ENCODE data around the gene ABHD11. TPM values are rescaled to one million over a fixed set of nuclear protein-coding genes. Genes with fewer than 3 reads are reported as not detected.

Gene ABHD11
- total RNA-seq, 2 experiments from 2014 or later: 8.5 to 11.5 TPM

DNA sequence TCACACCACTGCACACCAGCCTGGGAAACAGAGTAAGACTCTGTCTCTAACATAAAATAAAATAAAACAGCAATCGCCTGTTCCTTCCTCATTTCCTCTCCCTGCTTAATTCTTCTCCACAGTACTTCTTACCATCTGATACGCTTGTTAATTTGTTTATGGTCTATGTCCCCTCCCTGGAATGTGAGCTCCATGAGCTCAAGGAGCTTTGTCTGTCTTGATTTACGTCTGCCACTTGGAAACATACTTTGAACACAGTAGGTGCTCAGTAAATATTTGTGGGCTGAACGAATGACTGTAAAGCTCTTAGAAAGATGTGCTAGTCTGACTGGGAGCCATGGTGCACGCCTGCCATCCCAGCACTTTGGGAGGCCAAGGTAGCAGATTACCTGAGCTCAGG, 10.1 kb downstream of the ABHD11 start:
- TF ChIP-seq, protein P1, sequence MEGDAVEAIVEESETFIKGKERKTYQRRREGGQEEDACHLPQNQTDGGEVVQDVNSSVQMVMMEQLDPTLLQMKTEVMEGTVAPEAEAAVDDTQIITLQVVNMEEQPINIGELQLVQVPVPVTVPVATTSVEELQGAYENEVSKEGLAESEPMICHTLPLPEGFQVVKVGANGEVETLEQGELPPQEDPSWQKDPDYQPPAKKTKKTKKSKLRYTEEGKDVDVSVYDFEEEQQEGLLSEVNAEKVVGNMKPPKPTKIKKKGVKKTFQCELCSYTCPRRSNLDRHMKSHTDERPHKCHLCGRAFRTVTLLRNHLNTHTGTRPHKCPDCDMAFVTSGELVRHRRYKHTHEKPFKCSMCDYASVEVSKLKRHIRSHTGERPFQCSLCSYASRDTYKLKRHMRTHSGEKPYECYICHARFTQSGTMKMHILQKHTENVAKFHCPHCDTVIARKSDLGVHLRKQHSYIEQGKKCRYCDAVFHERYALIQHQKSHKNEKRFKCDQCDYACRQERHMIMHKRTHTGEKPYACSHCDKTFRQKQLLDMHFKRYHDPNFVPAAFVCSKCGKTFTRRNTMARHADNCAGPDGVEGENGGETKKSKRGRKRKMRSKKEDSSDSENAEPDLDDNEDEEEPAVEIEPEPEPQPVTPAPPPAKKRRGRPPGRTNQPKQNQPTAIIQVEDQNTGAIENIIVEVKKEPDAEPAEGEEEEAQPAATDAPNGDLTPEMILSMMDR (IDR thresholded peaks at IDR 0.05): no peak
- Mint-ChIP-seq H3K4me1 (ENCODE audit: low read depth) (no peaks in the 10 kb centered on the region), H3K4me3 (no peak overlapping the region), H3K27ac (no peak overlapping the region), H3K27me3 (peaks cover 9% of the 10 kb centered on the region), H3K9me3 (no peaks in the 10 kb centered on the region), H3K36me3 (ENCODE audit: low read depth) (no peaks in the 10 kb centered on the region)
- Histone ChIP-seq H3K4me1 (ENCODE audit: insufficient read depth, low read length) (peaks cover 6% of the 10 kb centered on the region), H3K27ac (ENCODE audit: low read depth in 1 of 2, low read length in 2 of 2) (no peak overlapping the region), H3K9me3 (ENCODE audit: control insufficient read depth in 1 of 2, insufficient read depth in 1 of 2, low read length in 2 of 2) (no peaks in the 10 kb centered on the region), H3K4me3 (ENCODE audit: low read length) (no peak overlapping the region), H3K36me3 (ENCODE audit: insufficient read depth, low read length) (no peaks in the 10 kb centered on the region), H3K27me3 (ENCODE audit: control insufficient read depth in 1 of 2, insufficient read depth in 2 of 2, low read length in 2 of 2) (peaks cover 6 to 11% of the 10 kb centered on the region in 2 experiments)
- POLR2A ChIA-PET: interaction anchor here (1.1 to 1.3 kb wide), 3 partner anchors 10 to 121 kb away, joined by 3 read pairs; partner anchors contain the start of gene ABHD11
- ATAC-seq (ENCODE audit: poor library complexity) (no peak), DNase-seq (no peak)
- intact Hi-C loops (cut with DNase I, micrococcal nuclease): loop anchor here in 1 of 2 experiments (5.0 kb wide), 1 partner anchor 81 kb away; no protein-coding TSS in a partner anchor
- CTCF ChIA-PET: interaction anchor here (1.7 kb wide), 1 partner anchor 122 kb away, joined by 8 read pairs; no protein-coding TSS in a partner anchor

DNA sequence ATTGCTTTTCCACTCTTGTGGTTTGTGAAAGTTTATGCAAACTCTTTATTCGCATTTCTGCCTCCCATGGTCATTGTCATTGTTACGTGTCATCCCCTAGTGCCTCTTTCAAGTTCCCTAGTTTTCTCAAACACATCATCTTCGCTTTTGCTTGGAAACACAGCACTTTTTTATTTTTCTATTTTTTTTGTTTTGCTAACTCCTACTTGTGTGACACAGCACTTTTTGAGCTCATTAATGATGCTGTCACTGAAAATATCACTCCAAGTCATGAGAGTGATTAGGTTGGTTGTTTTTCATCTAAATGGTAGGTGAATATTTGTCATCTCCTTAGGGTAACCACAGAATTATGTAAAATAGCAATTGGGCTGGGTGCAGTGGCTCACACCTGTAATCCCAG, 10.7 kb downstream of the ABHD11 start:
- TF ChIP-seq, protein P1 (IDR thresholded peaks at IDR 0.05): no peak
- Mint-ChIP-seq H3K4me3 (no peak overlapping the region), H3K27ac (no peak overlapping the region), H3K4me1 (ENCODE audit: low read depth) (no peaks in the 10 kb centered on the region), H3K27me3 (peaks cover 9% of the 10 kb centered on the region), H3K36me3 (ENCODE audit: low read depth) (no peaks in the 10 kb centered on the region), H3K9me3 (no peaks in the 10 kb centered on the region)
- Histone ChIP-seq H3K27me3 (ENCODE audit: control insufficient read depth in 1 of 2, insufficient read depth in 2 of 2, low read length in 2 of 2) (peaks cover 6 to 11% of the 10 kb centered on the region in 2 experiments), H3K4me3 (ENCODE audit: low read length) (no peak overlapping the region), H3K4me1 (ENCODE audit: insufficient read depth, low read length) (peaks cover 6% of the 10 kb centered on the region), H3K36me3 (ENCODE audit: insufficient read depth, low read length) (no peaks in the 10 kb centered on the region), H3K27ac (ENCODE audit: low read depth in 1 of 2, low read length in 2 of 2) (no peak overlapping the region), H3K9me3 (ENCODE audit: control insufficient read depth in 1 of 2, insufficient read depth in 1 of 2, low read length in 2 of 2) (no peaks in the 10 kb centered on the region)
- DNase-seq (no peak), ATAC-seq (ENCODE audit: poor library complexity) (no peak)
- intact Hi-C loops (cut with DNase I, micrococcal nuclease): loop anchor here in 1 of 2 experiments (5.0 kb wide), 1 partner anchor 81 kb away; no protein-coding TSS in a partner anchor
- ChIA-PET POLR2A (interaction anchor here (1.3 kb wide), 2 partner anchors 11 to 64 kb away, joined by 3 read pairs; partner anchors contain the start of gene ABHD11), CTCF (interaction anchor here (1.7 kb wide), 1 partner anchor 121 kb away, joined by 8 read pairs; no protein-coding TSS in a partner anchor)

DNA sequence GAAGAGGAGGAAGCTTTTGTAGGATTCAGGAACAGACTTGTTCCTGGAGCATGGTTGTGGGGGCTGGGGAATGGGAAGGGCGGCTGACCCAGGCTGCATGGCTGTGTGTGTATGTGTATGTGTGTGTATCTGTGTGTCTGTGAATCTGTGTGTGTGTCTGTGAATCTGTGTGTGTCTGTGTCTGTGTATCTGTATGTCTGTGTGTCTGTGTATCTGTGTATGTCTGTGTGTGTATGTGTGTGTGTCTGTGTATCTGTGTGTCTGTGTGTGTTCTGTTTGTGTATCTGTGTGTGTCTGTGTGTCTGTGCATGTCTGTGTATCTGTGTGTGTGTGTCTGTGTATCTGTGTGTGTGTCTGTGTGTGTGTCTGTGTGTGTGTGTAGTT, 12.5 kb downstream of the ABHD11 start:
- no peaks in the 10 kb centered on the region for H3K9me3 Mint-ChIP-seq
- Histone ChIP-seq H3K27me3 (ENCODE audit: control insufficient read depth in 1 of 2, insufficient read depth in 2 of 2, low read length in 2 of 2) (peaks cover 6 to 11% of the 10 kb centered on the region in 2 experiments), H3K9me3 (ENCODE audit: control insufficient read depth in 1 of 2, insufficient read depth in 1 of 2, low read length in 2 of 2) (no peaks in the 10 kb centered on the region), H3K36me3 (ENCODE audit: insufficient read depth, low read length) (no peaks in the 10 kb centered on the region), H3K4me3 (ENCODE audit: low read length) (no peak overlapping the region), H3K27ac (ENCODE audit: low read depth in 1 of 2, low read length in 2 of 2) (no peak overlapping the region), H3K4me1 (ENCODE audit: insufficient read depth, low read length) (peaks cover 6% of the 10 kb centered on the region)
- no peaks in the 10 kb centered on the region for H3K4me1 Mint-ChIP-seq (ENCODE audit: low read depth)
- ChIA-PET POLR2A (interaction anchor here (0.7 kb wide), 1 partner anchor 12 kb away, joined by 4 read pairs; the partner anchor contains the start of gene ABHD11), CTCF (interaction anchor here (1.0 to 5.4 kb wide), 6 partner anchors 8 to 141 kb away, joined by 3 to 41 read pairs (median 6); no protein-coding TSS in a partner anchor)
- DNase-seq (no peak), ATAC-seq (ENCODE audit: poor library complexity) (peak; percentile 7)
- no peak overlapping the region for H3K4me3 Mint-ChIP-seq
- TF ChIP-seq, protein P1 (IDR thresholded peaks at IDR 0.05): peak; percentile 26
- no peaks in the 10 kb centered on the region for H3K36me3 Mint-ChIP-seq (ENCODE audit: low read depth)
- intact Hi-C loops (cut with DNase I, micrococcal nuclease): loop anchor here in 1 of 2 experiments (5.0 kb wide), 1 partner anchor 79 kb away; no protein-coding TSS in a partner anchor
- peaks cover 9% of the 10 kb centered on the region for H3K27me3 Mint-ChIP-seq
- H3K27ac Mint-ChIP-seq: no peak overlapping the region
